ENCODE data around the gene EXPH5.

- TF ChIP-seq EZH2phosphoT487 (IDR thresholded peaks at IDR 0.05; ENCODE audit: borderline replicate concordance) (no peak), SRF (IDR thresholded peaks at IDR 0.05; ENCODE audit: low read depth) (no peak), POLR2A (IDR thresholded peaks at IDR 0.05; ENCODE audit: borderline replicate concordance, extremely low read depth, insufficient read depth, insufficient read length) (no peak), ELF1 (IDR thresholded peaks at IDR 0.05; ENCODE audit: borderline replicate concordance, low read depth) (no peak)
Measured at GRCh38 chr11:108512708-108513107, 80.9 kb downstream of the EXPH5 start.

Measured in HCT116 (cell line).